Sigmoid colon (tissue), 3 donors: Measurements from ENCODE around the gene NRN1.

Source experiments
- POLR2A ChIP-seq, 2 donors: fragments of 450-650 bp; IDR thresholded peaks; one replicate each; pipeline ENCODE4 v1.6.1; 2016; ENCODE audit warnings: antibody characterized with exemption in 2 of 2, mild to moderate bottlenecking in 2 of 2, moderate library complexity in 2 of 2
- TF ChIP-seq, protein P1 (sequence below), 4 experiments: fragments of 450-650 bp in 3 of 4; fragments of 200-600 bp in 1 of 4; IDR thresholded peaks; one replicate each; pipeline ENCODE4 v1.5.1; 2016 to 2019; ENCODE audit warnings: antibody characterized with exemption in 4 of 4, mild to moderate bottlenecking in 3 of 4, moderate library complexity in 2 of 4

DNA sequence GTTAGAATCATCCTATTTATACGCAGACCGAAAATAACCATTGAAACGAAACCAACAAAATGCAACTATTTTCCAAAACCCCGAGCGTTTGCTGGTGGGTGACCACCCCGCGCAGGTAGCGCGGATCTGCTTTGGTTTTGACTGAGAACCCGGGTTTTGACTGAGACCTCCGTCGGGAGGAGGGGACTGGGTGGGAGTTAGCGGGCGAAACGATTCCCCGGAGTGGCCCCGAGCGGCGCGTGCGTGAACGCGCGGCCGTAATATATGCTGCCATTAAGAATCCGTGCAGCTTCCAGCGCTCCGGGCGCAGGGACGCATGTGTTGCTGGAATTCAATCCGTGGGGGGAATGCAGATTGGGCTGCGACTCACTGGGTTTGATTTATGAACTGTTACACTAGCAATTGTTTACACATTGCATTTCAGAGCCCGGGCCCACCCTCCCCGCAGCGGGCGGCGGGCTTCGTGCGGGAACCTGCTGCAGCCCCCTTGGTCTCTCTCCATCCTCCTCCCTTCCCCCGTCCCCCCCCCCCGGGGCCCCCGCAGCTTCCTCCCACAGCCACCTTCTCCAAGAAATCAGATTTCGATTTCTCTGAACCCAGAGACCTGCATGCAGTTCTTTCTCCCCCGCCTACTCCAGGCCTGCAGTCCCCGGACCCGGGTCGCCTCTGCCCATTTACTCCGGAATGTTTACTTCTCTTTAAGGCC is 9.9 kb downstream of the NRN1 start:
- TF ChIP-seq, protein P1, sequence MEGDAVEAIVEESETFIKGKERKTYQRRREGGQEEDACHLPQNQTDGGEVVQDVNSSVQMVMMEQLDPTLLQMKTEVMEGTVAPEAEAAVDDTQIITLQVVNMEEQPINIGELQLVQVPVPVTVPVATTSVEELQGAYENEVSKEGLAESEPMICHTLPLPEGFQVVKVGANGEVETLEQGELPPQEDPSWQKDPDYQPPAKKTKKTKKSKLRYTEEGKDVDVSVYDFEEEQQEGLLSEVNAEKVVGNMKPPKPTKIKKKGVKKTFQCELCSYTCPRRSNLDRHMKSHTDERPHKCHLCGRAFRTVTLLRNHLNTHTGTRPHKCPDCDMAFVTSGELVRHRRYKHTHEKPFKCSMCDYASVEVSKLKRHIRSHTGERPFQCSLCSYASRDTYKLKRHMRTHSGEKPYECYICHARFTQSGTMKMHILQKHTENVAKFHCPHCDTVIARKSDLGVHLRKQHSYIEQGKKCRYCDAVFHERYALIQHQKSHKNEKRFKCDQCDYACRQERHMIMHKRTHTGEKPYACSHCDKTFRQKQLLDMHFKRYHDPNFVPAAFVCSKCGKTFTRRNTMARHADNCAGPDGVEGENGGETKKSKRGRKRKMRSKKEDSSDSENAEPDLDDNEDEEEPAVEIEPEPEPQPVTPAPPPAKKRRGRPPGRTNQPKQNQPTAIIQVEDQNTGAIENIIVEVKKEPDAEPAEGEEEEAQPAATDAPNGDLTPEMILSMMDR (IDR thresholded peaks at IDR 0.05): no peak
- no peak for TF ChIP-seq POLR2A (IDR thresholded peaks at IDR 0.05)
